Measurements from ENCODE around the gene DLG2. TPM values are rescaled to one million over a fixed set of nuclear protein-coding genes. Genes with fewer than 3 reads are reported as not detected.

DLG2 gene
- 0.12 and 1.6 TPM in 2 replicates for total RNA-seq

DNA sequence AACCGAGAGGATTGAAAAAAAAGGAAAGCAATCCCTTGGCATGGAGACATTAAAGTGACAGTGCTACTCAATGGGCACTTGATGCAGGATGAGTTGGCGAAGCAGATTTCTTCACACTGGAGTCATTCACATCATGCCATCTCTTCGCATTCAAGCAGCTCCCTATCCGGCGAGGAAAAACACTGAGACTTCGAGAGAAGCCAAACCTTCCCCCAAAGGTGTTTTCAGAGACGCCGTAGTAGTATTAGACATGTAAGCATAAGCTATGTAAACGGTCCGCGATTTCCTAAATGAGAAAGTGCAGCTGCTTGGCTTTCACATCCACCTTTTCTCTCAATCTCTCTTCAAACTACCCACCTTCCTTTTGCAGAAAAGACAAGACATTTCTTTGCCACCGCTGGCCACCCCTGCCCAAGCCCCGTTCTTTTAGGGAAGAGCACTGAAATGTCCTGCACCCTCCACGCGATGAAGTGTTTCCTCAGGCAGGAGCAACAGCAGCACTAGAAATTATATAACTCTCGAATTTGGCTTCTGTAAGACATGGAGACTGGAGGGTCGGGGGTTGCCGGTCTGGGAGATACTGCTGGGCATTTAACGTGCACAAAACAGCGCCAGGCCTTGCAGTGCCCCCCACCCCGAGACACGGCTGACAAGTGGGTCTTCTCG is at the start of gene DLG2:
TSS of gene DLG2 (minus strand) at position 13 of the 666 bp plus-strand sequence.

DNA sequence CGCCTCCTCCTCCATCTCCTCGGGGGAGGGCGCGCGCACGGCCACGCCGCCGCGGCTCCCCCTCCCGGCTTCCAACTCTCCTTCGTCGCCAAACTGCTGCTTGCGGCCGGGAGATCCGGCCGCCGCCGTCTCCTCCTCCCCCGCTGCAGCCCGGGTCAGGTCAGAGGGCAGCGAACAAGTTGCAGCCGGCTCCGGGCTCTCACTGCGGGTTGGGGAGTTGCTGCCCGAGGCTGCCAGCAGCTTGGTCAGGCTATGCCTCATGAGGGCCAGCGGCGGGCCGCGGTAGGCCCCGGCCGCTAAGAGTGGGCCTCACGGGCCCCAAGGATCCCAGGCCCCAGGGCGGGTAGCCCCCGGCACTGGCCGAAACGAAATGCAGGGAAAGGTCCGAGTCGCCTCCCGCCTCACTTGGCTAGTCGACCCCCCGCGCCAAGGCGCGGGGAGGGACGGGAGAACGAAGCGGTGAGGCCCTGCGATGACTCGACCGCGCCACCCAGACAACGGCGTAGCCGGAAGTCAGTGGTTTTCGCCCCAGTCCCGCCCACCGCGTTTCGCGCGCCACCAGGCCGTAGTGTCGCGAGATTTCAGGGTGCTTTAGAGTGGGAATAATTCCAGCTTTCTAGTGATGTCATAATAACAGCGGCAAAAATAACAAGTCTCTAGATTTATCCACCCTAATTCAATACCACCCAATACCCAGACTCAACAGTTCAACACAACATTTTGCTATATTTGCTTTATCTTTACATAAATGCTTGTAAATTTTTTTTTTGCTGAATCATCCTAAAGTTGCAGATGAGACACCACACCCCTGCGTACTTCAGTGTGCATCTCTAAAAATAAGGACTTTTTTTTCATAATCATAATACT is 37.7 kb upstream of the DLG2 start, which contains the start of gene CREBZF:
TSS of gene CREBZF (minus strand) at position 515 of the 867 bp plus-strand sequence. CDS start at position 261, 254 bp downstream.

DNA sequence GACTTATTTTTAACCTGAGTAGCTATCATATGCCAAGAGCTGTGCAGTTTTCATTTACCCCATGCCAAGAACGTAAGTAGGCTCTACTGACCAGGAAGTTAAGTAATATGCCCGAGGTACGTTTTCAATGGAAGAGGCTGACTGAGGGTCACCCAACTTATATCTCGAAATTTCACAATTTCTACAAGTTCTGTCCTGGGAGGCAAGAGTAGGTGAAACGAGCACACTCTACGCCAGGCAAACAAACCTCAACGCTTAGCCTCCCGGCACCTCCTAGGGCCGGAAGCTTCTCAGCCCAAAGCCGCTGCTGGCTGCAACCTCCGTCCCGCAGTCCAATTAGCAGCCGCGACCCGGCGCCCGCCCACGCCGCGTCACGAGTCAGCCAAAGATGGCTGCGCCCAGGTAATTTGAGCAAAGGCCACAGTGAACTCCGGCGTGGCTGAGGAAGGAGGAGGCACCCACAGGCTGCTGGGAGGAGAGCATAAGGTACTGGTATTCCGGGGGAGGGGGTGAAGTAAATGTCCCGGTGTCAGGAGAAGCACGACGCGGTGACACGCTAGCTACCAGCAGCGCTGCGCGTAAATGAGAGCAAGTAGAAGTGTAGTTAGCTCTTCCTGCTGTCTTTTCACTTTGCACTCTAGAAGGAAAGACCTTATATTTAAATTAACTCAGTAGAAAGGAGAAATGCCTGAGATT is 20.6 kb upstream of the DLG2 start, which contains the start of gene TMEM126A:
TSS of gene TMEM126A (plus strand) at position 364 of the 696 bp plus-strand sequence. CDS start 2,289 bp downstream, outside the sequence.

DNA sequence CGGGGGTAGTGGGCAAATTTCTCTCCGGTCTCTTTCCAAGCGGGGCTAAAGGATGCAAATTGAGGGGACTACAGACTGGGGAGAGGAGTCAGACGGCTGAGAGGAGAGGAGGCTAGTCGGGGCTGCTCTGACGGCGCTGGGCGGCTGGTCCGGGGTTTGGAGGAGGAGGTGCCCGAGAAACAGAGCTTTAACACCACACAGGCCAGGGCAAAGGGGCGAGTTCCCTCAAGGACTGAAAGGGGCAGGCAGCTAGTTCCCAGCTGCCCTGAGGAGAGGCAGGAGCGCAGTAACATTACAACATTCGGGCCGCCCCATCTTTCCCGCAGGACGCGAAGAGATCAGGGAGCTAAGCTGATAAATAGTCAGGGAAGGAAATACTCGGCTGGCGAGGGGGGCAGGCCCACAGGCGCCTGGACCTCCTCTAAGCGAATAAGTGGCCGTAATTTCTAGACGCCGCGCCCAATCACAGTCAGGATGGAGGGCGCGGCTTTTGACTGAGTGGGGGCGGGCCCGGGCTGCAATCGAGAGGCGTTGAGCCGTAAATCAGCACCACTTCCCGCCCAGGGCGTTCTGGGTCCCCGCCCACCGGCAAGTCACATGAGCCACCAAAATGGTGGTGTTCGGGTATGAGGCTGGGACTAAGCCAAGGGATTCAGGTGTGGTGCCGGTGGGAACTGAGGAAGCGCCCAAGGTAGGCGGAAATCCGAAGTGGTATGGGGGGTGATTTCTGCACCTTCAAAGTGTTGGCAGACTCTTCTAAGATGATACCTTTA is 1.0 kb upstream of the DLG2 start, which contains the start of gene TMEM126B:
TSS of gene TMEM126B (plus strand) at position 596 of the 773 bp plus-strand sequence. CDS start at position 611, 15 bp downstream.

Other genes starting within 250 kb of the DLG2 start
- 47.7 and 49.6 TPM in 2 replicates for gene TMEM126B, start 1.2 kb upstream of the DLG2 start, total RNA-seq
- gene TMEM126A, start 20.6 kb upstream of the DLG2 start, total RNA-seq = 27.6 and 42.2 TPM in 2 replicates
- gene CREBZF, start 37.8 kb upstream of the DLG2 start, total RNA-seq = 14.0 and 15.4 TPM in 2 replicates
- 2.0 and 4.7 TPM in 2 replicates for gene CCDC89, start 58.9 kb upstream of the DLG2 start, total RNA-seq
- 2.6 and 3.2 TPM in 2 replicates for gene SYTL2, start 183.8 kb upstream of the DLG2 start, total RNA-seq
- gene CCDC83, start 228.0 kb upstream of the DLG2 start, total RNA-seq = not detected in 2 replicates

Data from pericardium fibroblast (primary cell).